Measurements from ENCODE around the gene SDHAF3.
A peak's percentile ranks its signal among the peaks of the same experiment; 100 is the strongest.
"Not testable (repeated sequence)": the region's sequence is repeated elsewhere in the genome, so short reads cannot be mapped to it uniquely, and the experiment has no call there.

Gene SDHAF3

GRCh38 chr7:97126483-97127171 is 9.1 kb downstream of the SDHAF3 start:
- no peak for DNase-seq

- DNase-seq = no peak
These were observed 11.2 kb downstream of the SDHAF3 start for GRCh38 chr7:97128736-97129135.

GRCh38 chr7:97130417-97131139 is 13.1 kb downstream of the SDHAF3 start:
- DNase-seq = no peak

GRCh38 chr7:97133159-97133558 is 15.7 kb downstream of the SDHAF3 start:
- DNase-seq = no peak

- no peak for DNase-seq
These were observed 21.3 kb downstream of the SDHAF3 start for GRCh38 chr7:97138830-97139229.

GRCh38 chr7:97145068-97145467 is 27.6 kb downstream of the SDHAF3 start:
- DNase-seq = peak; percentile 54

GRCh38 chr7:97149843-97150242 is 32.3 kb downstream of the SDHAF3 start:
- no peak for DNase-seq

GRCh38 chr7:97155897-97156418 is 38.5 kb downstream of the SDHAF3 start:
- no peak for DNase-seq

GRCh38 chr7:97159984-97160383 is 42.5 kb downstream of the SDHAF3 start:
- DNase-seq = not testable (repeated sequence)

GRCh38 chr7:97161609-97162008 is 44.1 kb downstream of the SDHAF3 start:
- DNase-seq = not testable (repeated sequence)

GRCh38 chr7:97166308-97166707 is 48.8 kb downstream of the SDHAF3 start:
- no peak for DNase-seq

- DNase-seq = no peak
These were observed 49.7 kb downstream of the SDHAF3 start for GRCh38 chr7:97167176-97167575.

- DNase-seq = no peak
These were observed 50.3 kb downstream of the SDHAF3 start for GRCh38 chr7:97167749-97168148.

- DNase-seq = no peak
These were observed 56.8 kb downstream of the SDHAF3 start for GRCh38 chr7:97174303-97174702.

GRCh38 chr7:97179454-97180104 is 62.1 kb downstream of the SDHAF3 start:
- DNase-seq = peak; percentile 67

- DNase-seq = no peak
These were observed 69.6 kb downstream of the SDHAF3 start for GRCh38 chr7:97187067-97187466.

- not testable (repeated sequence) for DNase-seq
These were observed 78.7 kb downstream of the SDHAF3 start for GRCh38 chr7:97196174-97196573.

GRCh38 chr7:97198596-97198995 is 81.1 kb downstream of the SDHAF3 start:
- DNase-seq = no peak

GRCh38 chr7:97200018-97200417 is 82.5 kb downstream of the SDHAF3 start:
- DNase-seq = no peak

GRCh38 chr7:97203957-97204356 is 86.5 kb downstream of the SDHAF3 start:
- no peak for DNase-seq

- DNase-seq = no peak
These were observed 87.3 kb downstream of the SDHAF3 start for GRCh38 chr7:97204821-97205220.

GRCh38 chr7:97215556-97215955 is 98.1 kb downstream of the SDHAF3 start:
- DNase-seq = no peak

GRCh38 chr7:97218767-97219166 is 101.3 kb downstream of the SDHAF3 start:
- DNase-seq = no peak

GRCh38 chr7:97219237-97219636 is 101.7 kb downstream of the SDHAF3 start:
- no peak for DNase-seq

Measured in NCI-H1105 treated with DMSO at 0.1 percent for 48 hours (cell line).